GM12874 (cell line): ENCODE data around the gene HAS3.

Experiments
- TF ChIP-seq, protein P1 (sequence below): IDR thresholded peaks from 2 replicates; pipeline ENCODE4 v1.5.1; 2011; ENCODE audit warnings: low read depth, mild to moderate bottlenecking, control low read depth, low read length, moderate library complexity; ENCODE audit not compliant: insufficient read depth

Gene HAS3

DNA sequence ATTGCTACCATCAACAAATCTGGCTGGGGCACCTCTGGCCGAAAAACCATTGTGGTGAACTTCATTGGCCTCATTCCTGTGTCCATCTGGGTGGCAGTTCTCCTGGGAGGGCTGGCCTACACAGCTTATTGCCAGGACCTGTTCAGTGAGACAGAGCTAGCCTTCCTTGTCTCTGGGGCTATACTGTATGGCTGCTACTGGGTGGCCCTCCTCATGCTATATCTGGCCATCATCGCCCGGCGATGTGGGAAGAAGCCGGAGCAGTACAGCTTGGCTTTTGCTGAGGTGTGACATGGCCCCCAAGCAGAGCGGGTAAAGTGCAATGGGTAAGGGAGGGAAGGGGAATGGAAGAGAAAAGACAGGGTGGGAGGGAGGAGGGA is 9.5 kb downstream of the HAS3 start:
- TF ChIP-seq, protein P1, sequence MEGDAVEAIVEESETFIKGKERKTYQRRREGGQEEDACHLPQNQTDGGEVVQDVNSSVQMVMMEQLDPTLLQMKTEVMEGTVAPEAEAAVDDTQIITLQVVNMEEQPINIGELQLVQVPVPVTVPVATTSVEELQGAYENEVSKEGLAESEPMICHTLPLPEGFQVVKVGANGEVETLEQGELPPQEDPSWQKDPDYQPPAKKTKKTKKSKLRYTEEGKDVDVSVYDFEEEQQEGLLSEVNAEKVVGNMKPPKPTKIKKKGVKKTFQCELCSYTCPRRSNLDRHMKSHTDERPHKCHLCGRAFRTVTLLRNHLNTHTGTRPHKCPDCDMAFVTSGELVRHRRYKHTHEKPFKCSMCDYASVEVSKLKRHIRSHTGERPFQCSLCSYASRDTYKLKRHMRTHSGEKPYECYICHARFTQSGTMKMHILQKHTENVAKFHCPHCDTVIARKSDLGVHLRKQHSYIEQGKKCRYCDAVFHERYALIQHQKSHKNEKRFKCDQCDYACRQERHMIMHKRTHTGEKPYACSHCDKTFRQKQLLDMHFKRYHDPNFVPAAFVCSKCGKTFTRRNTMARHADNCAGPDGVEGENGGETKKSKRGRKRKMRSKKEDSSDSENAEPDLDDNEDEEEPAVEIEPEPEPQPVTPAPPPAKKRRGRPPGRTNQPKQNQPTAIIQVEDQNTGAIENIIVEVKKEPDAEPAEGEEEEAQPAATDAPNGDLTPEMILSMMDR, result no peak

GRCh38 chr16:69115361-69115760 is 9.9 kb downstream of the HAS3 start:
- TF ChIP-seq, protein P1, result no peak

DNA sequence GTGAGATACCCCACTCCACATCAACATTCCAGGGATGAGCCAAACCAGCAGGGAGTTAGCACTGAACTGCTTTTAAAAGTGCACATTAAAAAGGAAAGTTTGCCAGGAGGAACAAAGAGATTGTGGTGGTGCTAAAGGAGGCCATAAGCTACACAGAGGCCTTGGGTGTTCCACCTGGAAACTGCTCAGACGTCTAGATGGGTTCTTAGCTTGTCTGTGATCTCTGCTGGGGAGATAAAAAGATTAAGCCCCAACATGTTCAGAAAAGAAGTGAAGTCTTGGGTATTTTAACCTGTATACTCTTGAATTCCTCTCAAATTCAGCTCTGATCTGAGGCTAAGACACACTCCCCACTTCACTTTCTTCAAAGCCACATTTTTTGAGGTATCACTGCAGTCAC is 10.4 kb downstream of the HAS3 start:
- TF ChIP-seq, protein P1, result no peak

GRCh38 chr16:69116256-69116875 is 10.9 kb downstream of the HAS3 start:
- TF ChIP-seq, protein P1, result no peak

GRCh38 chr16:69116906-69117305 is 11.5 kb downstream of the HAS3 start:
- TF ChIP-seq, protein P1, result no peak

DNA sequence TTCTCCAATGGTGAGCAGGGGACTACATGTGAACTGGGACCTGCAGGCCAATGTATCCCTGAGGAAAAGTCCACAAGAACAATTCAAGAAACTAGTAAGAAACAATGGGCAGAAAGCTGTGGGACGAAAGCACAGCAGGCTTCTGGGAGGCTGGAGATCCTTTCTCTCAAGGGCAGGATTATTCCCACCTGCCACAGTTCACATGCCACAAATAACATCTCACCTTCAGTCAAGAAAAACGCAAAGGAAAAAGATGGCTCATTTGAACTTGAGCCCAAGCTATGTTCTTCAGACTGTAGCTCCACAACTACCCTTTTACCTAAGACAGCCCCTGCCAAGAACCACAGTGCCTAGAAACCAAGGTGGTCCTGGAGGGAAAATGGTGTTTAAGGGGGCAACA is 13.0 kb downstream of the HAS3 start:
- TF ChIP-seq, protein P1, result no peak

DNA sequence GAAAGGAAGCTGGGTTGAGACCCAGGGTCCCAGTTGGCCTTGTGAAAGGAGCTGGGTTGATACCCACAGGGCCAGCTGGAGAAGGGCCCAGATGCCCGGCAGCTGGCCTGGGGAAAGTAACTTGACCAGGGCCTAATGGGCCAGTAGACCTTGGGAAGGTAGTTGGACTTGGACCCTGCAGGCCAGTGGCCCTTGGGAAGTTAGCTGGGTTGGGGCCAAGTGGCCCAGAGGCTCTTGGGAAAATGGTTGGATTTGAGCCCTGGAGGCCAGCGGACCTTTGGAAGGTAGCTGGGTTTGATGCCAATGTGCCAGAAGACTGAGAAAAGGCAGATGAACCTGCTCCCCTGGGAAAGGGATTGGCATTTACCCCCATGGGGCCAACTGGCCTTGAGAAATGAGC is 13.5 kb downstream of the HAS3 start:
- TF ChIP-seq, protein P1, result no peak
